NT2/D1 (cell line): ENCODE results near the gene STON1.

Experiments
- SUZ12 ChIP-seq: IDR thresholded peaks from 2 replicates; pipeline ENCODE4 v1.6.1; 2011; ENCODE audit not compliant: insufficient read length, insufficient read depth; ENCODE audit errors: extremely low read depth
- YY1 ChIP-seq: IDR thresholded peaks from 2 replicates; pipeline ENCODE4 v1.6.1; 2011; ENCODE audit not compliant: insufficient read length, insufficient read depth
- ZNF274 ChIP-seq: IDR thresholded peaks from 2 replicates; pipeline ENCODE4 v1.6.1; 2011; ENCODE audit warnings: mild to moderate bottlenecking, low read depth, low read length

DNA sequence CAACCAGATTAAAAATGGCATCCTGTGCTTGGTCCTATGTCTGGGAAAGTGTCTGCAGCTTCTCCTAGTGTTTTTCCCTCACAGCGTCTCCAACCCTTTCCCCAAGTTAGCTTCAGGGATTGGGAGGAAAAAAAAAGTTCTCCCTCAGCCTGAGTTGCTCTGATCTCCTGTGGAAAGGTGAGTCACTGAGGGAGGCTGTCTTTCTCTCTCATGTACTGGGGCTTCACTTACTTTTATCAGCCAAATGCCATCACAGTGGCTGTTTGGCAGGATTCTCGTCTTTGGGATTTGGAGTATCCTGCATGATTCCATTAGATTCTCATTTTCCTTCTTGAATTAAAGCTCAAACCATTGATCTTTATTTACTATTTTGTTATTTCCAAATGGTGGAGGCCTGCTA lies 105.8 kb downstream of the STON1 start:
- TF ChIP-seq YY1 (no peak), ZNF274 (no peak), SUZ12 (no peak)
